ENCODE data around the gene LRWD1.
"Not testable (repeated sequence)": the region's sequence is repeated elsewhere in the genome, so short reads cannot be mapped to it uniquely, and the experiment has no call there.

The LRWD1 gene

GRCh38 chr7:102444961-102445673 is 19.7 kb upstream of the LRWD1 start:
- DNase-seq, result no peak

- DNase-seq, result no peak
Measured at GRCh38 chr7:102445674-102446071, 19.1 kb upstream of the LRWD1 start.

GRCh38 chr7:102446387-102447156 is 18.2 kb upstream of the LRWD1 start:
- no peak for DNase-seq

GRCh38 chr7:102447311-102447710 is 17.5 kb upstream of the LRWD1 start:
- DNase-seq, result no peak

- DNase-seq, result no peak
Measured at GRCh38 chr7:102449136-102449535, 15.6 kb upstream of the LRWD1 start.

GRCh38 chr7:102450242-102450641 is 14.5 kb upstream of the LRWD1 start:
- peak; percentile 45 to 50 for DNase-seq

- DNase-seq, result peak; percentile 77 to 89
Measured at GRCh38 chr7:102451371-102452054, 13.3 kb upstream of the LRWD1 start.

- DNase-seq, result no peak
Measured at GRCh38 chr7:102452451-102452850, 12.3 kb upstream of the LRWD1 start.

GRCh38 chr7:102453319-102453718 is 11.5 kb upstream of the LRWD1 start:
- no peak for DNase-seq

GRCh38 chr7:102454468-102454867 is 10.3 kb upstream of the LRWD1 start:
- DNase-seq, result no peak

- not testable (repeated sequence) for DNase-seq
Measured at GRCh38 chr7:102454932-102455331, 9.9 kb upstream of the LRWD1 start.

GRCh38 chr7:102455596-102455995 is 9.2 kb upstream of the LRWD1 start:
- no peak for DNase-seq

- no peak for DNase-seq
Measured at GRCh38 chr7:102456327-102456726, 8.5 kb upstream of the LRWD1 start.

GRCh38 chr7:102457352-102457924 is 7.3 kb upstream of the LRWD1 start:
- no peak for DNase-seq

- DNase-seq, result no peak
Measured at GRCh38 chr7:102459221-102459844, 5.5 kb upstream of the LRWD1 start.

- no peak for DNase-seq
Measured at GRCh38 chr7:102460467-102460866, 4.3 kb upstream of the LRWD1 start.

- peak in 1 of 2 experiments; percentile 43 for DNase-seq
Measured at GRCh38 chr7:102463841-102464576, 775 bp upstream of the LRWD1 start.

GRCh38 chr7:102466097-102466496 is 1.3 kb downstream of the LRWD1 start:
- DNase-seq, result no peak

GRCh38 chr7:102467581-102468477 is 3.0 kb downstream of the LRWD1 start:
- DNase-seq, result no peak

- DNase-seq, result no peak
Measured at GRCh38 chr7:102468478-102469350, 3.9 kb downstream of the LRWD1 start.

Measured in NCI-H526 (cell line).